HG03139 (cell line): ENCODE measurements around the gene HMX3.

Experiments used
- ATAC-seq: cut with Tn5 transposase; IDR thresholded peaks from one replicate; pipeline ENCODE4 v1.9.1; 2021; ENCODE audit not compliant: unreplicated experiment

HMX3 gene

DNA sequence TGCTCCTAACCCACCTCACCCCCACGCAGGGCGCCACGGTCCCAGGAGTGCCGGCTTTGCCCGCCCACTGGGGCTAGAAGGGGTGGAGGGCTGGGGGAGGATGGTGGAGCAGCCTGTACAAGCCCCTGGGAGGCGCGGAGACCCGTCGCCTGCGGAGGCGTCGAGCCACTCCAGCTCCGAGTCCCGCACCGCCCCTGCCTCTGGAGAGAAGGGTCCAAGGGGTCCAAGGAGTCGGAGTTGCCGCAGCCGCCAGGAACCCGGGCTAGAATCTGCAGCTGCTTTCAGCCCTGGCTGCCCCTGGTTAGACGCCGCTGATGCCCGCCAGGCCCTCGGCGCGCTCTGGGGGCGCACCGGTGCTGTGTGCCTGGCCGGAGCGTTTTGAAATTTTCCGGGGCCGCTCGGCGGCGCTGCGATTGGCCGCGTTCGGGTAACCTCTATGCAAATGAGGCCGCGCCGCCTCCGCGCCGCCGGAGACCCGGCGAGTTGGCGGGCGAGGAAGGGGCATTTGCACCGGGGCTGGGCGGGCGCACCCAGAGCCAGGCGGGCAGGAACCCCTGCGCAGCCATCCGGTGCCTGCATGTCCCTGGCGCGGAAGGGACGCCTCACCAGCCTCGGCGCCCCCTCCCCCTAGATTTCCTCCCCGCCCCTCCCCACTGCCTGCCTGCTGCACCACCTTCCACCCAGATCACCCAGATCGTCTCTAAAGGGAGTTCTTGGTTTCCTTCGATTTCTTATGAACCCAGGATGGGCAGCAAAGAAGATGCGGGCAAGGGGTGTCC is 12.1 kb downstream of the HMX3 start, which contains the start of gene HMX2:
Gene HMX2, plus strand, starts transcription at position 502 of the 779 bp plus-strand sequence. Its CDS starts 243 bp downstream, at position 745.
- no peak for ATAC-seq

DNA sequence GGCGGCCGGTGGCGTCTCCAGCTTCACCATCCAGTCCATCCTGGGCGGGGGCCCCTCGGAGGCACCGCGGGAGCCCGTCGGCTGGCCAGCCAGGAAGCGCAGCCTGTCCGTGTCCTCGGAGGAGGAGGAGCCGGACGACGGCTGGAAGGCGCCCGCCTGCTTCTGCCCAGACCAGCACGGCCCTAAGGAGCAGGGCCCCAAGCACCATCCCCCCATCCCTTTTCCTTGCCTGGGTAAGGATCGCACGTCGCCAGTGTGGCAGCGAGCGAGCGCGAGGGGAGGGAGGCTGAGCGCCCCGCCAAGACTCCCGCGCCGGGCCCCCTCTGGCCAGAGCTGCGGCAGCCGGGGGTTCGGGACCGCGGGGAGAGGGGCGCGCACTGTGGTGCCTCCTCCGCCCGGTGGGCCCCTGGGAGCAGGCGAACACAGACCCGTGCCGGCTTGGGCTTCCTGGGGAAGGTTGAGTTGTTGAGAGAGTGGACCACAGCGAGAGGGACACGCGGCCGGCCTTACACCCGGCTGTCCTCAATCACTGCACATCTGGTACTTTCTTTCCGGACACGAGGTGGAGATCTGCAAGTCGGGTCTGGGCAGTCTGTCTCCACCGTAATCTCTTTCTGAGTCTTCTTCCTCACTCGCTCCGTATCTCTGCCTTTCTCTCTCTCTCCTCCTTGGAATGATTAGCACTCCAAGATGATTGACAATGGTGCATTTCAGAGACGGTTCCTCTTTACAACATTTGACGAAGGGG is 12.8 kb downstream of the HMX3 start:
- ATAC-seq = no peak

DNA sequence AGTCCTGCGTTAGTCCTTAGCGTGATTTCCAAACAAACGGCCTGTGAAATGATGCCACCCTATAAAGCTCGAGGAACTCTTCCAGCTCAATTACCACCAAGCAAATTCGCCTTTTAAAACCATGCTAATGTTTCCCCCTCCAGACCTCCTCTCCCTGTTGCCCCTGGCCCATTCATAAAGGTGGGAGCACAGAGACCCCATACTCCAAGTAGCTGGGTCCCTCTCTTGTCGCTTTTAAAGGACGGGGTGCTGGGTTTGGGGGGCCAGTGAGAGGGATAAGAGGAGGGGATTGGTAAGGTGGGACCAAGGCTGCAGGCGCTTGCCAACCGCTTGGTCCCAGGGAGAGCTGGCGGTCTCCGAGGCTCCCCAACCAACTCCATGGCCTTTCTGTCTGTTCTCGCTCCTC is 13.4 kb downstream of the HMX3 start:
- no peak for ATAC-seq

DNA sequence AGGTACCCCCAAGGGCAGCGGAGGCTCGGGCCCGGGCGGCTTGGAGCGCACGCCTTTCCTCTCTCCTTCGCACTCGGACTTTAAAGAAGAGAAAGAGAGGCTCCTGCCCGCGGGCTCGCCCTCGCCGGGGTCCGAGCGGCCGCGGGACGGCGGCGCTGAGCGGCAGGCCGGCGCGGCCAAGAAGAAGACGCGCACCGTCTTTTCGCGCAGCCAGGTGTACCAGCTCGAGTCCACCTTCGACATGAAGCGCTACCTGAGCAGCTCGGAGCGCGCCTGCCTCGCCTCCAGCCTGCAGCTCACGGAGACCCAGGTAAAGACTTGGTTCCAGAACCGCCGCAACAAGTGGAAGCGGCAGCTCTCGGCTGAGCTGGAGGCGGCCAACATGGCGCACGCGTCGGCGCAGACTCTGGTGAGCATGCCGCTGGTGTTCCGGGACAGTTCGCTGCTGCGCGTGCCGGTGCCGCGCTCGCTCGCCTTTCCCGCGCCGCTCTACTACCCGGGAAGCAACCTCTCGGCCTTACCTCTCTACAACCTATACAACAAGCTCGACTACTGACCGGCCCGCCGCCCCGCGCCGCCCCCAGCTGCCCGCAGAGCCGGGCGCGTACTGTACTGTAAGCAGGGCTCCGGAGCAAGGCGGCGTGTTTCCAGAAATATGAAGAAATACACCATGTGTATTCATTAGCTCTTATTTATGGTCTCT is 13.9 kb downstream of the HMX3 start:
- no peak for ATAC-seq

DNA sequence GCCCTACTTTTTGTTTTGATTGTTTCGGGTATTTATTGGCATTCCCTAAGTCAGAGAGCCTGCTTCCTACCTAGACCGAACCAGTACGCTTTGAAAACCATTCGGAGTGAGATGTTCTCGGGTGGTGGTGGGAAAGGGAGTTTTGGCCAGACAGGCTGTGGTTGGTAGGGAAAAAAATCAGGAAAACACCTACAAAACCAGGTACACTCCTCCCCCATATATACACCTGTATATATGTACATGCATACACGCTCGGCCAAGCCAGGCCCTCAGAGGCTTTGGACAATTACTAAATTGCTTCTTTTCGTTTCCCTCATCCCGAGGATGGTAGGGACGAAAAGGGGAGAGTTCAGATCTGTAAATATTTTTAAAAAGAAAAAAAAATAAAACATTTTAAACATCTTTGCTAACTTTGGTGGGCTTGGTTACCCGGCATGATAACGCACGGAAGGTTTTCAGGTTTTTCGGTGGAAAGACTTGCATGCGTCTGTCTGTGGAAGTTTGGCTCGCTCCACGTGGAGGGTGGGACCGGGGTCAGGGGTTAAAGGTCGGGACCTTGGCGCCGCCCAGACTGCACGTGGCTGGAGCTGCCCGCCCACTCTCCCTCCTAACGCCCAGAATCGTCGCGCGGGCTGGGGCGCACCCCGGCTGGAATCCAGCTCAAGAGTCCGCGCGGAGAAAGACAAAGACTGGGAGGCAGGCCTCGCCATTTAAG is 14.7 kb downstream of the HMX3 start:
- no peak for ATAC-seq

DNA sequence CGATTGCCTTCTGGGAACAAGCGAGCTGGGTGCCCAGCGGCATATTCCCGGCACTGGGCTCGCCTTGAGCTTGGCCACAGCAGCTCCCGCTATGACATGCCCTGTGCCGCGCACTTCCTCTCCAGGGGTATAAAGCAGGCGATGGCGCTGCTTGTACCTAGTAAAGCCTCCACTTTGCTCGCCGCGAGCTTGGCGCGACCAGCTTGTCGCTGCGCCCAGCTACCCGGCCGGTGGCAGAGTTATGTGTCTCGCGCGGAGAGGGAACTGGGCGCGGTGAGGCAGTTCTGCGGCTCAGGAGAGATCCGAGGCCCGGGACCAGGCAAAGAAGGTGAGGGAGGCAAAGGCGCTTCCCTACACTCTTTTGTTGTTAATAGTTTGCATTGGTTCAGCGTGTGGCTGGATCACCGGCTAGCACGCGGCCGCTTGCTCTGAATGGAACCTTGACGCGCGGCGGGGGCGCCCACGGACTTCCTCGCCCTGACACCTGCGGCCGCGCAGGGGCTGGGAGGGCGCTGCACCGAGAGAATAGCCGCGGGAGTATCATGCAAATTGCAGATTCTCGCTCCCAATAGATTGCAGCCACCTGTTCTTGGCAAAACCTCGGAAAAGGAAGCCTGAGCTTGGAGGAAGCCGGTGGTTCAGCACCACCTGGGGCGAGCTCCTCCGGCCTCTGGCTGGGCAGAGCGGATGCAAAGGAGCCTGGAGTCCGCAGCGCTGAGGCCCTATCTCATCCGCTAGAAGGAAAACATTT is 15.4 kb downstream of the HMX3 start:
- no peak for ATAC-seq

DNA sequence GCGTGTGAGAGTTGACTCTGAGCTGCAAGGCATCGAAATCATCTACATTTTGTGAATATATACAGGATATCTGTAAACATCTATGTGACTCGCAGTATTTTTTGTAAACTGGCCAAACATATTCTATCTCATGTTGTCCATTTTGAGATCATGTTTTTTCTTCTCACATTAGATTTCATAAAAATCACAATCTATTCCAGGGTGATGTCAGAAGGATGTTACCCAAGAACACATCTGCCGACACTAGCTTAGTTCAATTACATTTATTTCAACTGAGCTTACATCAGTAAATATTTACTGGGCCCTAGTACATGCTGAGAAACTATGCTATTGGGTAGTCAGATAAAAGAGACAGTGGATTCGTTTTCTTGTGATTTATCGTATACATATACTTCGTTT is 16.0 kb downstream of the HMX3 start:
- ATAC-seq = no peak

DNA sequence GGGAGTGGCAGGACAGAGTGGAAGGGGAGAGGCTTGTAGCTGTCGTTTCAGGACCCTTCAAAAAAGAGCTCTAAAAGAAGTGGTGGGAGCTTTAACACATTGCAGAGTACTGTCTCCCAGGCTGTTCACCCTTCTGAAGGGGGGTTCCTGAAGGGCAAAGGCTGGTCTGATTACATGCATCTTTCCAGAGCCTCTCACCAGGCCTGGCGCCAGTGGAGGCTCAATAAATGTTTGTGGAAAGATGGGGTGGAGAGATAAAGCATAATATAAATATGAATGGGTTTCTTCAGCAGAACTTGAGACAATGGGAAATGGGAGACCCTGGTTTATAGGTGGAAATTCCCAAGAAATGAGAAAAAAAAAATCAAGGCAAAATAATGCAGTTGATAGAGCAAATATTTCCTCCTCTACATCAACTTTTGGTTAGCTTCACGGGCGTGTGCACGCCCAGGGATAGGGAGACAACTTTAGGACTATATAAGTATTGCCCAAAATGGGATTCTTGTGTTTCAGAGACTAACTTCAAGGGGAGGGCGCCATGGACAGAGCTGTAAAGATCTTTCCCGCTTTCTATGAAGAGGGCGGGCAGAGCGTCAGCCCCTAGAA is 17.8 kb downstream of the HMX3 start:
- ATAC-seq = no peak

DNA sequence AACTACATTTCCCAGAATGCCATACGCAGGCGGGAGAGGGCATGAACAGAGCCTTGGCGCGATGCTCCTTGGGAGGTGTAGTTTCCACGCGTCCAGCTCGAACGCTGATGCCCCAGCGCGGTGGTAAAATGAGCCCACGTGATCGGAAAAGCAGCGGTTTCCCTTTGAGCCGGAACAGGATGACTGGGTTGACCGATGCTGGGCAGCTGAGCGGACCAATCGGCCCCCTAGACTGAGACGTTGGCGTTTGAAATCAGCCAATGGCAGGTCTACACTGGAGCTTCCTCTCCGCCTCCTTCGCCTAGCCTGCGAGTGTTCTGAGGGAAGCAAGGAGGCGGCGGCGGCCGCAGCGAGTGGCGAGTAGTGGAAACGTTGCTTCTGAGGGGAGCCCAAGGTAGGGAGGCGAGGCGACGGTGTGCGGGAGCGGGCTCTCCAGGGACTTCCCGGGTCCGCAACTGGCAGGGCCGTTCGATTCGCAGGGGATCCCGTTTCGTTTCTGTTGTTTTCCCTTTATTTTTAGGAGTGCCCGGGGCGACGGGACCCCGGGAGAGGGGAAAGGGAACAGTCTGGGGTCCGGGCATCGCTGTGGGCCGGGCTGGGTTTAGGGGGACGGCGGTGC is 18.4 kb downstream of the HMX3 start, which contains the start of gene BUB3:
Gene BUB3, plus strand, starts transcription at position 311 of the 619 bp plus-strand sequence. CDS start 516 bp downstream, outside the sequence.
- peak; percentile 90 for ATAC-seq

DNA sequence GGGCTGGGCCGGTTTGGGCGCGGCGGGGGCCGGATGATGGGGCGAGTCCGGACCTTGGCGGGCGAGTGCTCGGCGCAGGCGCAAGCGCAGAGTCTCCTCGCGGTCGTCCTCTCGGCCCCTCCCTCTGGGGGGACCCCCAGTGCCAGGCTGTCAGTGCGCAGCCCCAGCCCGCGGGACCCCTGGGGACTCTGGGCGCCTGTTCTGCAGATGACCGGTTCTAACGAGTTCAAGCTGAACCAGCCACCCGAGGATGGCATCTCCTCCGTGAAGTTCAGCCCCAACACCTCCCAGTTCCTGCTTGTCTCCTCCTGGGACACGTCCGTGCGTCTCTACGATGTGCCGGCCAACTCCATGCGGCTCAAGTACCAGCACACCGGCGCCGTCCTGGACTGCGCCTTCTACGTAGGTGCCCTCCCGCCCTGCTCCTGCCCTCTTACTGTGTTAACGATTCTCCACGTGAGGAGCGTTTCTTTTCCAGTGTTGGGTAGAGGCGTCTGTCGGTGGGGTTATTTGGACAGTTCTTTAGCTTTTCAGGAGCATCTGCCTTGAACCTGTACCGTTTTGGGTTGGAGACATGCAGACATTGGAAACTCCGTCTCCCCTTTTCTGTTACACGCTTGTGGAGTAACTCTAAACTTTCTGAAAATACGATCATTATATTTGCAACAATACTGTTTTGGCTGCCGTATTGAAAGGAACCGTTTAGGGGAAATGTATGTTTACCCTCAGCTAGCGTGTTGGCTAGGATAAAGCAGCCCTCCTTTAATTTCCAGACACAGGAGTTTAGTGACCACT is 19.1 kb downstream of the HMX3 start:
- peak; percentile 36 for ATAC-seq

DNA sequence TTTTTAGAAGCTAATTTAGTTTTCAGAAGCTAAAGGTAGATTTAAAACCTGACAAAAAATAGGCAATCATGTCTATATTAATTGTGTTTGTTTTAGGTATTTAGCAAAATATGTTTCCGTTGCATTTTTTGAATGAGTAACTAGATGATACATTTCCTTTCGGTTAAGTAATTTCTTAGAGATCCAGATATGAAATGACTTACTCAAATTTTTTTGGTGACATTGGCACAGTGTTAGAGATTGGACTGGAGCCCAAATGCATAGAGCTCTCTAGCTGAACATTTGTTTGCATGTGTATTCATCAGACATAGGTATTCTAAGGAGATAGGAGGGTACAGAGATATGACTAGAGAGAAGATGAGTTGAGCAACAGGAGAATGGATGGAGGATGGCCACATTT is 20.3 kb downstream of the HMX3 start:
- ATAC-seq = no peak

DNA sequence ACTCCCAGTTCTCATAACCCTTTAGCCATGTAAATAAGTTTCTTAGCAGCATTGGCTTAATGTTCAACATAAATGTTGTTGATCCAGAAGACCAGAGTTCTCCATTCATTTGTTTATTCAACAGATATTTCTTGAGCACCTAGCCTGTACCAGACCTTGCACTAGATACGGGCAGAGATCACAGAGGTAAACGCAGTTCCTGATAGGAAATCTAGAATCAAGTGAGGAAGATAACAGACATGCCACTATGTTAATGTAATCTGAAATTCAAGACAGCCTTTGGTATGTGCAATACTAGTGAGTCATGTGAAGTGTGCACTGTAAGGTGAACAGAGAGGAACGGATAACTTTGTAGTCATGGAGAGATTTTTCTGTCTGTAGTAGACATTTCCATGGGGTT is 21.4 kb downstream of the HMX3 start:
- no peak for ATAC-seq

DNA sequence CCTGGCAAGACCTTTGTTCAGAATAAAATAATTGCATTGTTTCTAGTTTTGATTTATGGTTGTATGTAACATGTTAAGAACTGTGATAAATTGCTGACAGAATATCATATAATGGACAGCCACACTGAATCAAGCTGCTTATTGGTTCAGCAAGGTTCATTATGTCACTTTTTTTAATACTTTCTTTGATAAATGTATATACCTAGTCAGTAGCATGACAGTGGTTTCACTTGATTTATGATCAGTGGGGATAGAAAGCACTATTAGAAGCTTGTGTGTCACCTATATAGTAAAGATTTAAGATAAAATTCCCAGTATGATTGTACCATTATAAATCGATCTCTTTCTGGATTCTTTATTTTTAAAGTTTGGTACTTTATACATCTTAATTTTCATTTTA is 22.9 kb downstream of the HMX3 start:
- ATAC-seq = no peak

DNA sequence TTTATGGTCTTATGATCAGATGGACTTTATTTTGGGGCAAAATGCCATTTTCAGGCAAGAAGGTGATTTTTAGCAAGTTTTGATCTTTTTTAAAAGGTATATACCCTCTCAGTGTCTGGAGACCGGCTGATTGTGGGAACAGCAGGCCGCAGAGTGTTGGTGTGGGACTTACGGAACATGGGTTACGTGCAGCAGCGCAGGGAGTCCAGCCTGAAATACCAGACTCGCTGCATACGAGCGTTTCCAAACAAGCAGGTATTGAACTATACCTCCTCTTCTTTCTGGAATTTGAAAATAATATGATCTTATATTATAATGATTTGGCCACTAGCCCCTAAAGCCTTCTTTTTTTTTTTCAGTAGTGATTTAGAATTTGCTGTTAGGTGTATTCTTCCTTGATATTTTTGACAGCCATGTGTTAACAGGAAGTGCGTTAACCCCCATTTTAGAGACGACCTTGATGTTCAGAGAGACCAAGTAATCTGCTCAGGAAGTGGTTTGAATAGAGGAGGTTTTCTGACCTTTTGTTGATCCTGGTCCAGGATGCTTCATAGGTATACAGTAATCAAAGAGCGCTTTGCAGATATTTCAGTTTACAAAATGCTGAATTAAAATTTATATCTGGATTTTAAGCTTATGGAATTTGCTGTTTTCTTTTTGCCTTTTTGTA is 24.7 kb downstream of the HMX3 start:
- no peak for ATAC-seq

DNA sequence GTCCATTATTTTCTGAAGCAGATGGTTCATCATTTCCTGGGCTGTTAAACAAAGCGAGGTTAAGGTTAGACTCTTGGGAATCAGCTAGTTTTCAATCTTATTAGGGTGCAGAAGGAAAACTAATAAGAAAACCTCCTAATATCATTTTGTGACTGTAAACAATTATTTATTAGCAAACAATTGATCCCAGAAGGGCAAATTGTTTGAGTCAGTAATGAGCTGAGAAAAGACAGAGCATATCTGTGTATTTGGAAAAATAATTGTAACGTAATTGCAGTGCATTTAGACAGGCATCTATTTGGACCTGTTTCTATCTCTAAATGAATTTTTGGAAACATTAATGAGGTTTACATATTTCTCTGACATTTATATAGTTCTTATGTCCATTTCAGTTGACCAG is 28.5 kb downstream of the HMX3 start:
- ATAC-seq = no peak

DNA sequence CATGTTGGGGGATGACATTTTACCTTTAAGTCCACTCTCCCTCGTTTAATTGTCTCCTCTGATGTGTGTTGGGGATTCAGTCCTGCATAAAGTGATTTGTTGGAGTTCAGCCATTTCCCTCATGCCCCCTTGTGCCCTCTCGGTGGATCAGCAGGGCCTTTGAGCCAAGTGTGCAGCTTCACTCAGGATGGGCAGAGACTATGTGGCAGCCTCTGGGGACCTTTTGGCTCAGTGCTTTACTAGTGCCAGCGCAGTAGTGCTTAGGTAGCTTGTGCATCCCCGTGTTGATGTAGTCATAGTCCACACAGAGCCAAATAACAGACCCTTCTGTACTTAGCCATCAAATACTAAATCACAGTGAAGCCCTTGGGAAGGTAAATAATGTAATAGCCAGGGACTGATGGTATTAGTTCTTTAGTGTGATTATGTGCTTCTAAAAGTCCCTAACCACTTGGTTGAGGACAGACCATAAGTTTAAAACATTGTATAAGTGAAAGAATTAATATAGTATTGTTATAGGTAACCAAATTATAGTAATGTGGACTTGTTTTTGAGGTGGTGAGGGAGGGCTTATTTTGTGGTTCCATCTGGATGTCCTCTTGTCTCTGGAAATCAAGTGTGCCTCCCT is 29.8 kb downstream of the HMX3 start:
- ATAC-seq = no peak

DNA sequence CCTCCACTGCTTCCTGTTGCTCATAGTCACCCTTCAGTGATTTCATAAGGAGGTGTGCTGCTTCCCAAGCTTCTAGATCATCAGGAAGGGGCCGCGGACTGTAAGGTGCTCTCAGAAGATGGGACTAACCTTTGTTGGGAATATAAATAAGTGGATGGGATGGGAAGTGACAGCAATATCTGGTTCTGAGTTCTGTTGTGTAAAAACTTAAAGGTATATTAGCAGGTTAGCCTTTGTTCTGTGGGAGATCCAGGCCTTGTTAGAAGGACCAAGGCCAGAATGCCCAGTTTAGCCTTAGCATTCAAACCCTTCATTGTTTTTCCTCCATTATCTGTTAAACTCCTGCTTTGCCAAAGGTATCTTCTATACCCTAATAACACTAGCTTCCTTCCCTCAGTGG is 30.8 kb downstream of the HMX3 start:
- no peak for ATAC-seq

DNA sequence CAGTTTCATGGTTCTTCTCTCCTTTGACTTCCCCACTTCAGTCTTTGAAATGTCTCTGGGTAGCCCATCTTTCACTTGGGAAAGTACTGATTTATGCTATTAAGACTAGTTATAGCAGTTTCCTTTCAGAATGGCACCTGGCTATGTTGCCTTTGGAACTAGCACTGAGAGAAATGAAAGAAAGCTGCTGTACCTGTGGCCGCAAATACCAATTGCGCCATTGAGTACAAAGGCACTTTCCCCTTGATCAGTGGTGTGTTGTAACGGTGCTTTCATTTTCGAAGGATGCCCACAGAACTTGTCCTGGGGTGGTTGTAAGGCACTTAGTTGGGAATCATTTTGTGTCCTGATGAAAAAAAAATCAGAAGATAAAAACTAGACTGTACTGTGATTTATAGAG is 35.2 kb downstream of the HMX3 start:
- no peak for ATAC-seq
